Transverse colon (tissue), 4 donors: ENCODE measurements around the gene MLST8. TPM values are rescaled to one million over a fixed set of nuclear protein-coding genes. Genes with fewer than 3 reads are reported as not detected.

Source experiments
- DNase-seq: peaks from one replicate; pipeline ENCODE4 v3.0.0-alpha.2; 2019
- H3K27ac ChIP-seq, 4 donors: fragments of 200-600 bp; sonication (generic); 2 replicates each; pipeline ENCODE4 v1.5.1; 2016 to 2018; ENCODE audit warnings: inconsistent platforms in 4 of 4
- H3K27me3 ChIP-seq: fragments of 200-600 bp; sonication (generic); 2 replicates; pipeline ENCODE4 v1.5.1; 2017; ENCODE audit warnings: inconsistent platforms
- H3K36me3 ChIP-seq, 4 donors: fragments of 200-600 bp; sonication (generic); 2 replicates each; pipeline ENCODE4 v1.5.1; 2017 to 2019; ENCODE audit warnings: inconsistent platforms in 4 of 4
- H3K4me1 ChIP-seq, 4 donors: fragments of 200-600 bp; sonication (generic); 2 replicates each; pipeline ENCODE4 v1.5.1; 2017 to 2020; ENCODE audit warnings: inconsistent platforms in 4 of 4
- H3K4me3 ChIP-seq, 4 donors: fragments of 200-600 bp; sonication (generic); 1 replicate in 1 of 4; 2 replicates in 3 of 4; pipeline versions ENCODE4 v1.5.1 to v1.6.1; 2017 to 2019; ENCODE audit warnings: inconsistent platforms in 4 of 4
- H3K9me3 ChIP-seq, 2 donors: fragments of 200-600 bp; sonication (generic); 2 replicates each; pipeline ENCODE4 v1.5.1; 2017 to 2019; ENCODE audit warnings: inconsistent platforms in 2 of 2
- EP300 ChIP-seq: sonication (generic); formaldehyde crosslinking; IDR thresholded peaks from one replicate; pipeline ENCODE4 v1.6.1; 2017; ENCODE audit warnings: antibody characterized with exemption, low read depth
- POLR2A ChIP-seq: fragments of 450-650 bp; IDR thresholded peaks from one replicate; pipeline ENCODE4 v1.6.1; 2016; ENCODE audit warnings: antibody characterized with exemption, mild to moderate bottlenecking, moderate library complexity
- POLR2AphosphoS5 ChIP-seq, 3 donors: sonication (generic); formaldehyde crosslinking; IDR thresholded peaks; one replicate each; pipeline ENCODE4 v1.6.1; 2016; ENCODE audit warnings: antibody characterized with exemption in 3 of 3
- WGBS, 2 donors: methylation state at CpG; one replicate each; pipeline ENCODE4 v1.1.5; 2018; ENCODE audit warnings: low coverage in 1 of 2; 5-methylcytosine and 5-hydroxymethylcytosine counted together
- in situ Hi-C, 4 donors: fragments of 200-750 bp; cut with MboI; loops; one replicate each; pipeline versions ENCODE4 v1.15.0 to v1.15.1; 2017; ENCODE audit warnings: low sequenced_read_pairs in 3 of 4, low pct_ligation_motif_present in 1 of 4, low pct_unique_long_range_greater_than_20kb in 1 of 4
- intact Hi-C: fragments of 100-400 bp; cut with DNase I; formaldehyde crosslinking; loops from one replicate; pipeline ENCODE4 v1.15.1; 2023; ENCODE audit warnings: low total_unique reads
- total RNA-seq, 4 donors: library from RNA; depleted of rRNA; stranded (reverse); fragments of >200 nt; gene quantifications; one replicate each; pipeline ENCODE4 v1.1.0, GENCODE V29; 2016
- TF ChIP-seq, protein P1 (sequence below), 5 experiments: fragments of 200-600 bp in 3 of 5; fragments of 450-650 bp in 2 of 5; sonication (generic) in 3 of 5; IDR thresholded peaks; 1 replicate in 2 of 5; 2 replicates in 3 of 5; pipeline ENCODE4 v1.5.1; 2016 to 2017; ENCODE audit warnings: antibody characterized with exemption in 5 of 5, inconsistent platforms in 3 of 5, mild to moderate bottlenecking in 2 of 5, moderate library complexity in 1 of 5

Gene MLST8
- total RNA-seq, 4 donors from 2014 or later: 50.8 to 81.8 (median 73.1) TPM

DNA sequence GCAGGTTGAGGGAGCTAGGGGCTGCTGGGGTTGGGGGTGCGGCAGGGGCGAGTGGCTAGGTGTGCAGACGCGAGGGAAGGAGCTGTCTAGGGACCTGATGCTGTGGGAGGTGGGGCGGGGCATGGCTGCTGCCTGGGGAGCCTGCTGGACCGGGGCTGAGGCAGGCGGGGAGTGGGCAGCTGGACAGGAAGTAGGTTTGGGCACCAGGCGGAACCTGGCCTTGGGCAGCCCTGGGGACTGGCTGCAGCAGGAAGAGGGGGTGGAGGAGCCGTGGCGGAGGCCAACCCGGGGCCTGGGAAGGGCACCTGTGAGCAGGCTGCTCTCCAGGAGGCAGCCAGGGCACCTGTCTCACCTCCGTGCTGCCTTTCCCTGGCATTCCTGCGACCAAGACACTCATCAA is 25.1 kb downstream of the MLST8 start:
- peaks cover 3% of the 10 kb centered on the region for H3K27me3 ChIP-seq
- WGBS, 2 donors: 92% methylated on average over 13 of the region's 13 CpGs; no CpG with 5 or more reads in 1 of the 2 donors

DNA sequence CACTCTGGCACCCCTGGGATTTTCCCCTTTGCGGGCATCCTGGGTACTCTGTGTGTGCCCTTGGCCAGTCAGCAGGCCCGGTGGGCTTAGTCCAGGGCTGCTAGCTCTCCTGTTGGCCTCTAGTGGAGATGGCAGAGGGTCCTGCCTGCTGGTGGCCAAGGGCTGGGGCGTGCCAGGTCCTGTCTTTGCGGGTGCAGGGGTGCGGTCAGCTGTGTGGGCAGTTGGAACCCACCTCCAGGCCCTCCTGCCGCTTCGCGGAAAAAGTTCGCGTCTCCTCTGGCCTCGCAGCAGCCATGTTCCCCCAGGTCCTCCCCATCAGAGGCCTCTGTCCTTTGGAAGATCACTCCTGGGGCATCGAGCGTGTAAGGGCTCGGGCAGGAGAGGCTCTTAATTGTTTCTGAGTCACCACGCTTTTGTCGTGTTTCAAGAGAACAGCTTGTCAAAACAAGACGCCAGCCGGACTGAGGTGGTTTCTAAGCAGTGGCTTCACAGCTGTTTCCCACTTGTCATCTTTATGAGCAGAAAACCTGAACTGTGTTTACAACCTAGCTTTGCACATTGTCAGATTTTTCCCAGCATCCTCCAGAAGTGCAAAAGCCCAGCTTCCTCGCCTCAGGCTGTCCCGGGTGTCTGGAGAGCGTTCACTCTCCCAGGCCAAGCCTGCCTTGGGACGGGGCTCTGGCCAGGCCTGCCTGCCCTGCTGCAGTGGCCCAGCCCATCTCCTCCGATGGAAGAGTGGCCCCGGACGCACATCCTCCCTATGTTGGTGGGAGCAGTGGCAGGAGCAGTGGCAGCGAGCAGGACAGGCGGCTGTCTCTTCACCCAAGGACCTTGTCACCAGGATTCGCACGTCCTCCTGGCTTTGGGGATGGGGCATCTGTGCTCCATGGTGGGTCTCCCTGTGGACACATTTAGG is 26.0 kb downstream of the MLST8 start:
- intact Hi-C loops: loop anchor here (1.0 to 10.0 kb wide), 2 partner anchors 37 to 226 kb away; partner anchors contain the start of genes RNPS1 and ZNF598
- peaks cover 0 to 59% (median 18%) of the 10 kb centered on the region in 4 donors for H3K36me3 ChIP-seq
- no peak for TF ChIP-seq POLR2A
- TF ChIP-seq POLR2AphosphoS5 (IDR thresholded peaks at IDR 0.05): no peak
- TF ChIP-seq EP300: no peak
- TF ChIP-seq, protein P1, sequence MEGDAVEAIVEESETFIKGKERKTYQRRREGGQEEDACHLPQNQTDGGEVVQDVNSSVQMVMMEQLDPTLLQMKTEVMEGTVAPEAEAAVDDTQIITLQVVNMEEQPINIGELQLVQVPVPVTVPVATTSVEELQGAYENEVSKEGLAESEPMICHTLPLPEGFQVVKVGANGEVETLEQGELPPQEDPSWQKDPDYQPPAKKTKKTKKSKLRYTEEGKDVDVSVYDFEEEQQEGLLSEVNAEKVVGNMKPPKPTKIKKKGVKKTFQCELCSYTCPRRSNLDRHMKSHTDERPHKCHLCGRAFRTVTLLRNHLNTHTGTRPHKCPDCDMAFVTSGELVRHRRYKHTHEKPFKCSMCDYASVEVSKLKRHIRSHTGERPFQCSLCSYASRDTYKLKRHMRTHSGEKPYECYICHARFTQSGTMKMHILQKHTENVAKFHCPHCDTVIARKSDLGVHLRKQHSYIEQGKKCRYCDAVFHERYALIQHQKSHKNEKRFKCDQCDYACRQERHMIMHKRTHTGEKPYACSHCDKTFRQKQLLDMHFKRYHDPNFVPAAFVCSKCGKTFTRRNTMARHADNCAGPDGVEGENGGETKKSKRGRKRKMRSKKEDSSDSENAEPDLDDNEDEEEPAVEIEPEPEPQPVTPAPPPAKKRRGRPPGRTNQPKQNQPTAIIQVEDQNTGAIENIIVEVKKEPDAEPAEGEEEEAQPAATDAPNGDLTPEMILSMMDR (IDR thresholded peaks at IDR 0.05): no peak
- H3K4me1 ChIP-seq: peaks cover 4 to 20% (median 6%) of the 10 kb centered on the region in 4 donors
- in situ Hi-C loops: no loop called here
- H3K27ac ChIP-seq: no peak overlapping the region
- no peak for DNase-seq
- no peak overlapping the region for H3K4me3 ChIP-seq
- 73 to 83% methylated on average over 8 to 27 of the region's 29 CpGs for WGBS, 2 donors
- peaks cover 12% of the 10 kb centered on the region for H3K27me3 ChIP-seq
- no peaks in the 10 kb centered on the region for H3K9me3 ChIP-seq

More for the DNA sequence above, 25.1 kb downstream of the MLST8 start:
- Histone ChIP-seq H3K4me3 (no peak overlapping the region), H3K4me1 (peaks cover 3 to 19% (median 8%) of the 10 kb centered on the region in 4 donors), H3K9me3 (no peaks in the 10 kb centered on the region), H3K36me3 (peaks cover 0 to 57% (median 17%) of the 10 kb centered on the region in 4 donors), H3K27ac (no peak overlapping the region)
- no peak for TF ChIP-seq EP300
- TF ChIP-seq, protein P1 (IDR thresholded peaks at IDR 0.05): no peak
- TF ChIP-seq POLR2A: no peak
- no peak for TF ChIP-seq POLR2AphosphoS5 (IDR thresholded peaks at IDR 0.05)
- in situ Hi-C loops: no loop called here
- intact Hi-C loops: loop anchor here (10.0 kb wide), 1 partner anchor 226 kb away; the partner anchor contains the start of gene ZNF598
- DNase-seq: no peak

DNA sequence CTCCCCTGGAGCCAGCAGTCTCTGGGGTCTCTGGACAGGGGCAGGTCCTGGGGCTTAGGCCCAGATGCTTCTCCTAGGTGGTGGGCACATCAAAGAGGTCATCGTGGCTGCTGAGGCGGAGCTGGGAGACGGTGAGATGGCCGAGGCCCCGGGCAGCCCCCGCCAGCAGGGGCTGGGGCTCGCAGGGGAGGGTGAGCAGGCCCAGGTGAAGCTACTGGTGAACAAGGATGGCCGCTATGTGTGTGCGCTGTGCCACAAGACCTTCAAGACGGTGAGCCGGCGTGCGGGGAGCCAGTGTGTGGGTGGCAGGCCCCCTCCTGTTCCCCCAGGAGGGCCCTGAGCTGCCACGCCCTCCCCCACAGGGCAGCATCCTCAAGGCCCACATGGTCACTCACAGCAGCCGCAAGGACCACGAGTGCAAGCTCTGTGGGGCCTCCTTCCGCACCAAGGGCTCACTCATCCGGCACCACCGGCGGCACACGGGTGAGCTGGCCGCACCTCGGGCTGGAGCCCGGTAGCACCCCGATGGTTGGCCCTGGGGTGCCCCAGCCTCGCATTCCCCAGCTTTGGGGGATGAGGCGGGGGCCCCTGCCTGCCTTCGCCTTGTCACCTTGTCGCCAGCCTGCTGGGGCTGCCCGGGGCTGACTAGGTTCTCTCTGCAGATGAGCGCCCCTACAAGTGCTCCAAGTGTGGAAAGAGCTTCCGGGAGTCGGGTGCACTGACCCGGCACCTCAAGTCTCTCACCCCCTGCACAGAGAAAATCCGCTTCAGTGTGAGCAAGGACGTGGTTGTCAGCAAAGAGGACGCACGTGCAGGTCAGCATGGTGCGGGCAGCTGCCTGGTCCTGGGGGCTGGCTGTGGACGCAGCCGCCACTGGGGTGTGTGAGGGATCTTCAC is 27.1 kb downstream of the MLST8 start:
- in situ Hi-C loops (no loop called here), intact Hi-C loops (loop anchor here (10.0 kb wide), 1 partner anchor 228 kb away; the partner anchor contains the start of gene ZNF598)
- Histone ChIP-seq H3K4me3 (no peak overlapping the region), H3K27me3 (peaks cover 22% of the 10 kb centered on the region), H3K27ac (no peak overlapping the region), H3K4me1 (peaks cover 12 to 22% (median 16%) of the 10 kb centered on the region in 4 donors), H3K36me3 (peaks cover 0 to 59% (median 18%) of the 10 kb centered on the region in 4 donors), H3K9me3 (no peaks in the 10 kb centered on the region)
- no peak for DNase-seq
- no peak for TF ChIP-seq POLR2A
- TF ChIP-seq POLR2AphosphoS5 (IDR thresholded peaks at IDR 0.05): no peak
- no peak for TF ChIP-seq EP300
- WGBS, 2 donors: 87% methylated on average over 38 of the region's 41 CpGs; no CpG with 5 or more reads in 1 of the 2 donors

DNA sequence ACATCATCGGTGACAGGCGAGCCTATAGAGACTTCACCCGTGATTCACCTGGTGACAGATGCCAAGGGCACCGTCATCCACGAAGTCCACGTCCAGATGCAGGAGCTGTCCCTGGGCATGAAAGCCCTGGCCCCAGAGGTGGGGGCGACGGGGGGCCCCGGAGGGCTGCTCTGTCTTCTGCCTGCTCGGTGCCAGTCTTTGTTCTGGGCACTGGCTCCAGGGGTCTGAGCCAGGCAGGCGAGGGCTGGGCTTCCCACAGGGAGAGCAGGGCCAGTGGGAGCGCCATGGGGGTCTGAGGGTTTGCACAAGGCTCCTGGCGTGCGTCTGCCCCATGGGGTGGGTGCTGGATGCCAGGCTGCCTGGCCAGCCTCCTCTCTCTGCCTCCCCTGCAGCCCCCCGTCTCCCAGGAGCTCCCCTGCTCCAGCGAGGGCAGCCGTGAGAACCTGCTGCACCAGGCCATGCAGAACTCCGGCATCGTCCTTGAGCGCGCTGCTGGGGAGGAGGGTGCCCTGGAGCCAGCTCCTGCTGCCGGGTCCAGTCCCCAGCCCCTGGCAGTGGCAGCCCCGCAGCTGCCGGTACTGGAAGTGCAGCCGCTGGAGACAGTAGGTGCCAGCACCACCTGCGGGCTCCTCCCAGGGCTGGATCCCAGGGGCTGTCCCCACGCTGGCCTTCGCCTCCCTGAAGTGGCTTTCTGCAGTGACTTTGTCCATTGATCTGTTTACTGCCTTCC is 28.0 kb downstream of the MLST8 start:
- TF ChIP-seq EP300 (no peak), POLR2A (no peak)
- 96% methylated on average over 20 of the region's 28 CpGs; no CpG with 5 or more reads in 1 of the 2 donors for WGBS, 2 donors
- no peak for DNase-seq
- intact Hi-C loops: loop anchor here (10.0 kb wide), 1 partner anchor 228 kb away; the partner anchor contains the start of gene ZNF598
- Histone ChIP-seq H3K36me3 (peaks cover 0 to 59% (median 18%) of the 10 kb centered on the region in 4 donors), H3K4me3 (no peak overlapping the region), H3K27ac (no peak overlapping the region), H3K9me3 (no peaks in the 10 kb centered on the region), H3K4me1 (peaks cover 13 to 30% (median 22%) of the 10 kb centered on the region in 4 donors), H3K27me3 (peaks cover 31% of the 10 kb centered on the region)
- in situ Hi-C loops: no loop called here
